H9 (cell line): ENCODE results near the gene HYAL1. TPM values are rescaled to one million over a fixed set of nuclear protein-coding genes. Genes with fewer than 3 reads are reported as not detected.

Experiments
- DNase-seq: peaks from one replicate; pipeline ENCODE4 v3.0.0-alpha.2; 2017
- H2AFZ ChIP-seq: one replicate; pipeline ENCODE4 v1.6.1; 2013; ENCODE audit warnings: mild to moderate bottlenecking, low read length, control low read depth, moderate library complexity
- H2AK5ac ChIP-seq: 2 replicates; pipeline ENCODE4 v1.6.1; 2013; ENCODE audit warnings: low read length, control low read depth, mixed read lengths; ENCODE audit not compliant: insufficient read length
- H2BK120ac ChIP-seq: one replicate; pipeline ENCODE4 v1.6.1; 2013; ENCODE audit warnings: low read depth, mild to moderate bottlenecking, low read length, control low read depth, inconsistent platforms; ENCODE audit not compliant: poor library complexity, severe bottlenecking
- H2BK12ac ChIP-seq: 2 replicates; pipeline ENCODE4 v1.6.1; 2013; ENCODE audit warnings: low read length, control low read depth, mixed read lengths, low read depth; ENCODE audit not compliant: insufficient read length
- H2BK15ac ChIP-seq: 2 replicates; pipeline ENCODE4 v1.6.1; 2013; ENCODE audit warnings: low read depth, low read length, control low read depth
- H2BK20ac ChIP-seq: one replicate; pipeline ENCODE4 v1.6.1; 2013; ENCODE audit warnings: low read depth, mild to moderate bottlenecking, low read length, control low read depth, inconsistent platforms; ENCODE audit not compliant: poor library complexity, severe bottlenecking
- H2BK5ac ChIP-seq: 2 replicates; pipeline ENCODE4 v1.6.1; 2013; ENCODE audit warnings: low read length, control low read depth, mixed read lengths; ENCODE audit not compliant: insufficient read length
- H3K14ac ChIP-seq: 2 replicates; pipeline ENCODE4 v1.6.1; 2013; ENCODE audit warnings: low read length, control low read depth; ENCODE audit not compliant: insufficient read depth
- H3K18ac ChIP-seq: 2 replicates; pipeline ENCODE4 v1.6.1; 2013; ENCODE audit warnings: low read depth, mild to moderate bottlenecking, mixed read lengths, low read length, control low read depth; ENCODE audit not compliant: insufficient read length
- H3K23ac ChIP-seq: 2 replicates; pipeline ENCODE4 v1.6.1; 2013; ENCODE audit warnings: low read length, control low read depth, mixed read lengths, low read depth; ENCODE audit not compliant: insufficient read length
- H3K23me2 ChIP-seq: 2 replicates; pipeline ENCODE4 v1.6.1; 2013; ENCODE audit warnings: low read depth, mild to moderate bottlenecking, mixed read lengths, low read length, control low read depth; ENCODE audit not compliant: insufficient read length, poor library complexity, severe bottlenecking
- H3K27ac ChIP-seq: 2 replicates; pipeline ENCODE4 v1.5.1; 2013; ENCODE audit warnings: low read length, control low read depth, mixed read lengths, low read depth; ENCODE audit not compliant: insufficient read length
- H3K27me3 ChIP-seq: 2 replicates; pipeline ENCODE4 v1.6.1; 2013; ENCODE audit warnings: low read length, control low read depth, inconsistent platforms; ENCODE audit not compliant: insufficient read depth
- H3K4ac ChIP-seq: 2 replicates; pipeline ENCODE4 v1.6.1; 2013; ENCODE audit warnings: low read depth, mild to moderate bottlenecking, control low read depth, inconsistent platforms, low read length, moderate library complexity
- H3K4me1 ChIP-seq: 2 replicates; pipeline ENCODE4 v1.6.1; 2013; ENCODE audit warnings: low read length, control low read depth, inconsistent platforms; ENCODE audit not compliant: insufficient read depth
- H3K4me2 ChIP-seq: 2 replicates; pipeline ENCODE4 v1.6.1; 2013; ENCODE audit warnings: low read length, control low read depth, mixed read lengths; ENCODE audit not compliant: insufficient read length, insufficient read depth
- H3K56ac ChIP-seq: 2 replicates; pipeline ENCODE4 v1.6.1; 2013; ENCODE audit warnings: low read depth, mild to moderate bottlenecking, mixed read lengths, low read length, control low read depth; ENCODE audit not compliant: insufficient read length
- H3K79me1 ChIP-seq: 2 replicates; pipeline ENCODE4 v1.6.1; 2013; ENCODE audit warnings: low read depth, mild to moderate bottlenecking, moderate library complexity, low read length, control low read depth, inconsistent platforms; ENCODE audit not compliant: insufficient read depth, poor library complexity, severe bottlenecking
- H3K79me2 ChIP-seq: 2 replicates; pipeline ENCODE4 v1.6.1; 2013; ENCODE audit warnings: low read length, control low read depth, inconsistent platforms; ENCODE audit not compliant: insufficient read depth
- H3K9ac ChIP-seq: 2 replicates; pipeline ENCODE4 v1.6.1; 2013; ENCODE audit warnings: low read length, control low read depth, mixed read lengths; ENCODE audit not compliant: insufficient read length; ENCODE audit errors: extremely low read depth
- H3K9me3 ChIP-seq: one replicate; pipeline ENCODE4 v1.6.1; 2013; ENCODE audit warnings: low read depth, low read length, inconsistent platforms; ENCODE audit not compliant: control insufficient read depth
- H3T11ph ChIP-seq: one replicate; pipeline ENCODE4 v1.6.1; 2013; ENCODE audit warnings: mild to moderate bottlenecking, low read length, control low read depth, inconsistent platforms
- H4K20me1 ChIP-seq: one replicate; pipeline ENCODE4 v1.6.1; 2013; ENCODE audit not compliant: control insufficient read depth, insufficient read length, insufficient read depth
- H4K5ac ChIP-seq: 2 replicates; pipeline ENCODE4 v1.6.1; 2013; ENCODE audit warnings: low read depth, mild to moderate bottlenecking, mixed read lengths, low read length, control low read depth; ENCODE audit not compliant: insufficient read length
- H4K8ac ChIP-seq: replicated peaks from 2 replicates; pipeline ENCODE4 v1.6.1; 2013; ENCODE audit warnings: low read length, control low read depth, mixed read lengths, low read depth; ENCODE audit not compliant: insufficient read length
- H4K91ac ChIP-seq: 2 replicates; pipeline ENCODE4 v1.6.1; 2013; ENCODE audit warnings: low read depth, mild to moderate bottlenecking, moderate library complexity, mixed read lengths, low read length, control low read depth; ENCODE audit not compliant: insufficient read length
- H3K27ac Mint-ChIP-seq, 3 experiments: 2 replicates in 2 of 3; 3 replicates in 1 of 3; pipeline ENCODE4 v1.8.0; 2020 to 2021; ENCODE audit warnings: mixed read lengths in 3 of 3, mild to moderate bottlenecking in 1 of 3, moderate library complexity in 1 of 3
- H3K27me3 Mint-ChIP-seq: 2 replicates; pipeline ENCODE4 v1.8.0; 2021; ENCODE audit warnings: low read depth, mild to moderate bottlenecking, moderate library complexity, mixed read lengths
- H3K36me3 Mint-ChIP-seq, 3 experiments: 2 replicates in 2 of 3; 3 replicates in 1 of 3; pipeline ENCODE4 v1.8.0; 2020 to 2021; ENCODE audit warnings: low read depth in 3 of 3, mixed read lengths in 3 of 3; ENCODE audit not compliant: insufficient read depth in 1 of 3
- H3K4me1 Mint-ChIP-seq, 2 experiments: 2 replicates each; pipeline ENCODE4 v1.8.0; 2020; ENCODE audit warnings: mixed read lengths in 2 of 2
- H3K4me3 Mint-ChIP-seq, 2 experiments: 2 replicates in 1 of 2; 3 replicates in 1 of 2; pipeline ENCODE4 v1.8.0; 2020 to 2021; ENCODE audit warnings: mild to moderate bottlenecking in 2 of 2, mixed read lengths in 2 of 2, moderate library complexity in 1 of 2
- H3K9me3 Mint-ChIP-seq, 2 experiments: 2 replicates in 1 of 2; 3 replicates in 1 of 2; pipeline ENCODE4 v1.8.0; 2020; ENCODE audit warnings: mild to moderate bottlenecking in 2 of 2, mixed read lengths in 2 of 2, moderate library complexity in 1 of 2
- CTCF ChIP-seq: fragments of 200-600 bp; sonication (generic); conservative IDR thresholded peaks from 3 replicates; pipeline ENCODE4 v1.8.0; 2021; ENCODE audit warnings: antibody characterized with exemption, mild to moderate bottlenecking
- WGBS: extraction: QIAGEN DNeasy Blood & Tissue Kit; methylation state at CpG from one replicate; pipeline ENCODE4 v1.1.7; 2013; ENCODE audit warnings: missing lambda C conversion rate, low lambda C conversion rate, mixed read lengths; ENCODE audit not compliant: insufficient read length; ENCODE audit errors: extremely low coverage; 5-methylcytosine and 5-hydroxymethylcytosine counted together
- total RNA-seq: library from RNA; stranded (reverse); gene quantifications from 2 replicates; pipeline ENCODE4 v1.2.1, GENCODE V29; 2021

The HYAL1 gene
- total RNA-seq, 1 experiment from 2014 or later, result 2.0 TPM

GRCh38 chr3:50261505-50261904 is 41.9 kb downstream of the HYAL1 start:
- Mint-ChIP-seq H3K36me3 (peaks cover 12 to 24% (median 24%) of the 10 kb centered on the region in 3 experiments; a peak in 6 of 7 replicates), H3K27ac (peak overlapping the region in 2 of 3 experiments; percentile 73 to 93; a peak in 5 of 7 replicates), H3K27me3 (peaks cover 1% of the 10 kb centered on the region; the same call in 1 of the 2 replicates), H3K4me3 (no peak overlapping the region; a peak in 1 of 5 replicates), H3K9me3 (no peaks in the 10 kb centered on the region), H3K4me1 (peaks cover 33 to 62% of the 10 kb centered on the region in 2 experiments)
- Histone ChIP-seq H3K23me2 (no peaks in the 10 kb centered on the region), H3K4me2 (no peak overlapping the region), H3K56ac (no peak overlapping the region), H2AFZ (no peak overlapping the region), H4K8ac (no peak overlapping the region), H2AK5ac (no peak overlapping the region), H3T11ph (no peak overlapping the region), H4K5ac (no peak overlapping the region), H3K9me3 (no peaks in the 10 kb centered on the region), H3K18ac (no peak overlapping the region), H3K9ac (no peak overlapping the region), H3K27me3 (no peaks in the 10 kb centered on the region), H3K27ac (no peak overlapping the region), H3K79me1 (no peaks in the 10 kb centered on the region), H4K91ac (no peak overlapping the region), H3K79me2 (no peaks in the 10 kb centered on the region), H2BK120ac (no peak overlapping the region), H3K14ac (no peak overlapping the region), H3K4me1 (peaks cover 3% of the 10 kb centered on the region; the same call in 1 of the 2 replicates), H2BK12ac (no peak overlapping the region), H3K23ac (no peak overlapping the region), H2BK5ac (no peak overlapping the region), H3K4ac (no peak overlapping the region), H2BK20ac (no peak overlapping the region), H2BK15ac (no peak overlapping the region), H4K20me1 (no peaks in the 10 kb centered on the region)
- no peak for TF ChIP-seq CTCF
- WGBS, result no CpG with 5 or more reads among the region's 2 CpGs
- no peak for DNase-seq
